Subcutaneous adipose tissue (tissue), 4 donors: ENCODE results near the gene UNK. TPM values are rescaled to one million over a fixed set of nuclear protein-coding genes. Genes with fewer than 3 reads are reported as not detected.

Experiments used
- CTCF ChIP-seq: fragments of 450-650 bp; IDR thresholded peaks from one replicate; pipeline ENCODE4 v1.5.1; 2016; ENCODE audit warnings: low read depth, mild to moderate bottlenecking, control low read depth, antibody characterized with exemption, moderate library complexity
- total RNA-seq, 4 donors: library from RNA; depleted of rRNA; stranded (reverse); fragments of >200 nt; gene quantifications; one replicate each; pipeline ENCODE4 v1.1.0, GENCODE V29; 2016

The UNK gene
- total RNA-seq, 4 donors from 2014 or later: 21.8 to 42.1 (median 29.7) TPM

GRCh38 chr17:75874323-75875181, 89.9 kb downstream of the UNK start:
- TF ChIP-seq CTCF: no peak

Other genes starting within 250 kb of the UNK start
- 100 to 1,000 TPM in 1 of 4 donors, 10 to 100 TPM in 3; 51.5 to 191 (median 73.5) TPM for gene MYO15B, start 197.0 kb upstream of the UNK start, total RNA-seq
- gene SMIM5, start 151.4 kb upstream of the UNK start, total RNA-seq: 1 to 10 TPM in 1 of 4 donors, under 1 TPM in 1, not detected in 2; 0.66 to 1.9 TPM
- gene RECQL5, start 117.7 kb upstream of the UNK start, total RNA-seq: 10 to 100 TPM in 2 of 4 donors, 1 to 10 TPM in 2; 7.7 to 23.4 (median 15.5) TPM
- gene SAP30BP, start 117.5 kb upstream of the UNK start, total RNA-seq: 10 to 100 TPM; 58.0 to 78.9 (median 61.7) TPM
- 10 to 100 TPM in 2 of 4 donors, 1 to 10 TPM in 2; 5.1 to 25.2 (median 9.9) TPM for gene ITGB4, start 63.3 kb upstream of the UNK start, total RNA-seq
- gene GALK1, start 19.6 kb upstream of the UNK start, total RNA-seq: 10 to 100 TPM; 13.2 to 31.3 (median 24.5) TPM
- gene UNC13D, start 59.6 kb downstream of the UNK start, total RNA-seq: 1 to 10 TPM; 4.7 to 9.7 (median 8.5) TPM
- 10 to 100 TPM; 55.3 to 91.7 (median 65.6) TPM for gene WBP2, start 70.5 kb downstream of the UNK start, total RNA-seq
- 10 to 100 TPM; 10.3 to 23.0 (median 20.8) TPM for gene TRIM47, start 93.8 kb downstream of the UNK start, total RNA-seq
- 10 to 100 TPM; 14.3 to 33.9 (median 24.7) TPM for gene TRIM65, start 112.1 kb downstream of the UNK start, total RNA-seq
- gene MRPL38, start 120.1 kb downstream of the UNK start, total RNA-seq: 10 to 100 TPM; 28.4 to 57.9 (median 46.0) TPM
- gene FBF1, start 156.2 kb downstream of the UNK start, total RNA-seq: 1 to 10 TPM; 3.1 to 8.8 (median 6.7) TPM
- 100 to 1,000 TPM in 3 of 4 donors, 10 to 100 TPM in 1; 97.3 to 165 (median 103) TPM for gene ACOX1, start 194.4 kb downstream of the UNK start, total RNA-seq
- 10 to 100 TPM in 3 of 4 donors, 1 to 10 TPM in 1; 4.7 to 29.0 (median 20.8) TPM for gene TEN1, start 194.4 kb downstream of the UNK start, total RNA-seq
- 10 to 100 TPM in 1 of 4 donors, 1 to 10 TPM in 3; 4.9 to 10.2 (median 5.7) TPM for gene CDK3, start 216.0 kb downstream of the UNK start, total RNA-seq
- gene EVPL, start 242.5 kb downstream of the UNK start, total RNA-seq: 1 to 10 TPM in 1 of 4 donors, under 1 TPM in 3; 0.19 to 1.3 (median 0.87) TPM